NCI-H510A (cell line): ENCODE data around the gene ERP44.
"Not testable (repeated sequence)": the region's sequence is repeated elsewhere in the genome, so short reads cannot be mapped to it uniquely, and the experiment has no call there.

Experiments used
- DNase-seq: peaks from one replicate; lab custom pipeline; 2025; lab: John Stamatoyannopoulos, UW

ERP44 gene

DNA sequence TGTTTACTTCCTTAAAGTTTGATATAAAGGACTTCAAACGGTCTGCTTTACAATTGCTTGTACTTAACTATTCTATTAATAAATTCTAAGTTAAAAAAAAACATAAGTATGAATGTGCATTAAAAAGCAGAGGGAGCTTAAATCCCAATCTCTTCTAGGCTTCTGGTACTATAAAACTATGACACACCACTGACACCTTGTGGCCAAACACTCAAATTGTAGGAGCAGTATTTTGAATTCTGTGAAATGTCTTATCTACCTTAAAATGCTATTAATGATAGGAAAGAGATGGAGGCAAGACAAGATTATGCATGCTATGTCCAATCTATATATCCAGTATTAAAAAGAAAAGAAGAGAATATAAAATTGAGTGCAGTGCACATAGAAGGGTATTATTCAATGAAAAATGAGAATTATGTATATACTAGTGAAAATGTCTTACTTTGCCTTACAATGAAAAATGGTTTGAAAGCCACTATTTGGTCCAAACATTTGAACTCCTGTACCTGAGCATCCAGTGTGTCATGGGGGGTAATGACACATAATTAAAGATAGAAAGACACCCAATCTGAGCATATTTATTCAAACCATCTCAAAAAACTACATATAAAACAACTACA is 87.6 kb downstream of the ERP44 start:
- no peak for DNase-seq

DNA sequence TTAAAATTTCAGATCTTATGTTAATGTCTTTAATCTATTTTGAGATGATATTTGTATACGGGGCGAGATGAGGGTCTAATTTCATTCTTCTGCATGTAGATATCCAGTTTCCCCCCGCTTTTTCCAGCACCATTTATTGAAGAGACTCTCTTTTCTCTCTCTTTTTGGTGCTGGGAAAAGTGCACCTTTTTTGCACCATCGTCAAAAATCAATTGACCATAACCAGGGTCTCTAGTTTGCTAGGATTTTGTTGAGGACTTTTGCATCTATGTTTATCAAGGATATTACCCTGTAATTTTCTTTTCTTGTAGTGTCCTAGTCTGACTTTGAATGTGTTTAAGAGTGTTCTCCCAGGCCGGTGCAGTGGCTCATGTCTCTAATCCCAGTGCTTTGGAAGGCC is 99.0 kb downstream of the ERP44 start:
- no peak for DNase-seq

DNA sequence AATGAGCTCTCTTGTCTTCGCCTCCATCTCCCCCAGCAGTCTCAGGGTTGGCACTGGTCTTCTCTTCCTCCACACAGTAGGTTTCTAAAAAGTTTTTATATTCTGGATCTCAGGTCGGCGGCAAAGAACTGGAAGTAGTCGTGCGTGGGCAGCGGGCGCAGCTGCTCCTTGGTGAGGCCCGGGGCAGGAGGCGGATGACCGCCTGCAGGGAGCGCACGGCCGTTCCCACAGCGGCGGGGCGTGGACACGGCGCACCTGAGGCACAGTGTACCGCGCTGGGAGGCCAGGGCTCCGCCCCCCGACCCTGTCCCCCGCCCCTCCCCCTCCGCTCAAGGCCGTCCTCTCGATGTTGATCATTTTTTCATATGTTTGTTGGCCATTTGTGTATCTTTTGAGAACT is 99.9 kb downstream of the ERP44 start:
- DNase-seq = no peak

DNA sequence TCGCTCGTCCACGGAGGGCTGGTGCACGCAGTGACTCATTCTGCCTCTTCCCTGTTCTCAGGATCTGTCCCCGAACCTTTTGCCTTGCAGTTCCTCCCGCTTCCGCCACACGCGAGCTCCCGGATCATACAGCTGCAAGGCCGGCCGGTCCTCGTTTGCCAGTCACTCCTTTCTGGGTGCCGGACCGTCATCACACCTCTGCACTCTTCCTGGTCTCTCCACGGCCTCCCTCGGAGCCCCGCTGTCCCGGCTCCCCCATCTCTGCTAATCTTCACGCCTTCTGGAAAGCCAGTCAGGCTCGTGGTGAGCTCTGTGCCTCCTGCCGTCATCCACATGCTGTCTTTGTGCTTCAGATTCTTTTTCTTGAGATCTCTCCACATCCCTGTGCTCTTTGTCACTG is 100.5 kb downstream of the ERP44 start:
- no peak for DNase-seq

DNA sequence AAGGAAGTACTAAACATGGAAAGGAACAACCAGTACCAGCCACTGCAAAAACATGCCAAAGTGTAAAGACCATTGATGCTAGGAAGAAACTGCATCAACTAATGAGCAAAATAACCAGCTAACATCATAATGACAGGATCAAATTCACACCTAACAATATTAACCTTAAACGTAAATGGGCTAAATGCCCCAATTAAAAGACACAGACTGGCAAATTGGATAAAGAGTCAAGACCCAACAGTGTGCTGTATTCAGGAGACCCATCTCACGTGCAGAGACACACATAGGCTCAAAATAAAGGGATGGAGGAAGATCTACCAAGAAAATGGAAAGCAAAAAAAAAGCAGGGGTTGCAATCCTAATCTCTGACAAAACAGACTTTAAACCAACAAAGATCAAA is 108.3 kb downstream of the ERP44 start:
- not testable (repeated sequence) for DNase-seq

DNA sequence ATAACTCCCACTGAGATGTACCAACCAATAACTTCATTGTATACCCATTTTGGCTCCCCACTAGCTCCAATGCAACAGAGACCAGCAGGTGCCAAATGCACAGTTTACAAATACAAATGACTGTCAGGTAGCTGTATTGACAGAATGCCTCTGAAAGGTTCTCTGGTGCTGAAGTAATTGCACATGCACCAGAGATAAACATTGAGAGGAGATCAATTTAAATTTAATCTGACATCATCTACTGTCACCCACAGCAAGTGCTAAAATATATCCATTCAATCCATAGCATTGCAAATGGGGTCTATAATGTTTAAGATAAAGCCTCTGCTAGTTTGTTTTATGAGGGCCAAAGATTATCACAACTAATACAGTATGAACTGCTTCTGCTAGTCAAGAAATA is 112.2 kb downstream of the ERP44 start:
- DNase-seq = no peak

DNA sequence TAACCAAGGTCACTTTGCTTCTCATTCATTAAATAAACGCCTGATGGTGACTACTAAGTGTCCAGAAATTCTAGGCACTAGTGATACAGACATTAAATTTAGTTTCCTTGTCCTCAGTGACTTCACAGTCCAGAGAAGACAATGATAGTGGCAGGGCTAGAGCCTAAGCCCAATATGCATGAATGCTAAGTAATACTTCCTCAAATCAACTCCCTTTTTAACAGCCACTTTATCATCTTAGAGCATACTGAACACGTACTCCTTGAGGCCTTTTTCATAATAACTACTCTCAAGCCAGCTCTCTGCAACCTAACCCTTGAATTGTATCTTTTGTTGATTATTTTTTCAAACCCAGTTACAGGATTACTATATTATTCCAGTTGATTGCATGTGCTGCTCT is 118.2 kb downstream of the ERP44 start:
- no peak for DNase-seq

DNA sequence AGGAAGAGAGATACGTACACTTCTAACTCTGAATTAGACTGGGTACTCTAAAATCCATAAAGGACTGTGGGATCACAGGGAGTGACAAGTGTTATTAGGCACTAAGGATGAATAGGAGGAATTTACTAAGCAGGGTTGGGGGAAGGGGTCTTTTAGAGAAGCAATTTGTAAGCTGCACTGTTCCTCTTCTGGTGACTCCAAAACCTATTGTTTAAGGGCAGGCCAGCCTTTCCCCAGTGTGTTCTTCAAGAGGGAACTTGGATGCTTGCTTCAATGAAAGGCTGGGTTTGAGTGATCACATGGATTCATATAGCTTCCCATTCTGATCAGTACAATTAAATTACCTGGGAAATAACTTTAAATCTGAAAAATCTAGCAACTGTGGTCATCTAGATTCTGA is 120.6 kb downstream of the ERP44 start:
- DNase-seq = no peak

DNA sequence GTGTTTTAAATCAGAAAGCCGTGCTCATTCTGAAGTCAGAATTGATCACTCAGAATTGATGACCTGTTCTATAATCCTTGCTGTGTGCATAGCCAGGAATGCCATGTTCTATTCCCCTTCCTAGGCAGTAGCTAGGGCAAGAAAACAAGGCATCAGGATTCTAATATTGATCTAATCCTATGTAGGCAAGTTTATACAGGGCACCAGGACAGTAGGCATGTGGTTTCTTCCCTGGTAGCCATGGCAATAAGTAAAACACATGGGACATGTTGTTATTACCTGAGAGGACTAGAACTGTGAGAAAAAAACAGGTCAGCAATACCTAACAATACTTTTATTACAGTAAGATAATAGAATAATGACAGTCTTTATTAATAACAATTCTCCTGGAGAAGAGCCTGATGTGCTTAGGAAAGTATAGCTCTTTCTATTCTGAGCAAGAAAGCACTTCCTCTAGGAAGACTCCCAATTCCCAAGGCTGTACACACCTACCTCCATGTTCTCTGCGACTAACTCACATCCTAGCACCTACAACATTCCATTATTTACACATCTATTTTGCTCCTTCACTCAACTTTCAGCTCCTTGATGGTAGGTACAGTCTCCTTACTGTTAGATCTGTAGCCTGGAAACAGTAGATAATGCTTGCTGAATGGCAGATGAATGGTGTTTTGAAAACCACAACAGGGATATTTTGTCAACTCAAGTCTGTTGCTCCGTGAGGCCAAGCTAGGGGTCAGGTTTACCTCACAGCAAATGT is 121.6 kb downstream of the ERP44 start:
- no peak for DNase-seq

DNA sequence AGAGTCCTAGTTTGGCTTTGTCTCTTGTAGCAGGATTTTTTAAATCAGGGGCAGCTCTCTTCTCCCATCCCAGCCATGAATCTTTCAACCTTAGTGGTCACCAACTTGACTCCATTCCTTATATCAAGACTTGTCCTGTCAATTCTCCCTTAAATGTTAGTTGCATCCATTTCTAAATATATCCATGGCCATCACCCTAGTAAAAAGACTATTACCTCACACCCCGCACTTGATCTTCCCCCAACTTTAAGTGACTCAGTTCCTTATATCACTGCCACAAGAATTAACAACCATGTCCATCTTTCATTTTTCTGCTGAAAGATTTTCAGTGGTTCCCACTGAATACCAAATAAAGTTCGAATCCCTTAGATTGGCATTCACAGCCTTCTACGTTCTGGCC is 125.3 kb downstream of the ERP44 start:
- no peak for DNase-seq

DNA sequence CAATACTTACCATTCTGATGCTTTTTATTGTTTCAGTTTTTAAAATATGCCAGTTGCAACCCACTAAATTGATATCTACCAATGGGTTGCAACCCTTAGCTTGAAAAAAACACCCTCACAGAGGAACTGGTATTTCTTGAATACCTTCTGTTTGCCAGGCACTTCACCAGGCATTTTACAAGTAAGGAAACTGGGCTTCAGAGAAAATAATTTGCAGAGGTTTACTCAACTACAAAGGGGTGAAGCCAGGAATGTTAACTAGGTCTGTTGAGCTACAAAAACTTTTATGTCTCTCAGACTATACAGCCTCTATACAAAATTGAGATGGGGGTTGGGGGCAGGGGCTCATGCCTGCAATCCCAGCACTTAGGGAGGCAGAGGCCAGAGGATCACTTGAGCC is 127.4 kb downstream of the ERP44 start:
- no peak for DNase-seq

DNA sequence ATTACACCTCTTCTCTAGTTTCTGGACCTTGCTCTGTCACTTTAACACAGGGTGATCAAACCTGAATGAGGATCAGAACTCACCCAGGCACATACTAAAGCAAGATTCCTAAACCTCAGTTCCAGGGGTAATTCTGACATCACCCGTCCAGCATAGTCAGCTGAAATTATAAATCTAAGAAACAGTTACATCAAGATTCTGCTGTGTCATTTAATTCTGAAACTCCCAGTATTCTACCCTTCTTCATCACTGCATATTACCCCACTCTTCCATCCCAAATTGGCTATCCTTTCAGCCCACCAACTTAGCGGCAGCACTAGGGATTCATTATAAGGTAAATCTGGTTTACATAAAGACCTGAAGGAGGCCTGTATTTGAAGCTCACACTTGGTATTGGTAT is 128.3 kb downstream of the ERP44 start:
- DNase-seq = no peak

DNA sequence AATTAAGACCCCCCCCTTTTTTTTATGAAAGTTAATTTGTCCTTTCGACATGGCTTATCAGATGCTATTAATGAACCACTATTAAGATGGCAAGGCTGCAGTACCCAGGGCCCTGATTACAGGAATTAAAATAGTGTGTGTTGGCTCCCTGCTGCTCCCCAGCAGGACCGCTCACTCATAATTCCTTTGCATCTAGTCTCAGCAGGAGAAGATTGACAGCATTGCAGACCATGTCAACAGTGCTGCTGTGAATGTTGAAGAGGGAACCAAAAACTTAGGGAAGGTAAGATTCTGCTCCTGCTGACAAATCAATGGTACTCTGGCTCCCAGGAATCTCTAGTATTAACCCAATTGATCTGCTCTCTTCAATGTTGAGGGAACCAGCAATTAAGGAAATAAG is 131.3 kb downstream of the ERP44 start:
- DNase-seq = no peak

DNA sequence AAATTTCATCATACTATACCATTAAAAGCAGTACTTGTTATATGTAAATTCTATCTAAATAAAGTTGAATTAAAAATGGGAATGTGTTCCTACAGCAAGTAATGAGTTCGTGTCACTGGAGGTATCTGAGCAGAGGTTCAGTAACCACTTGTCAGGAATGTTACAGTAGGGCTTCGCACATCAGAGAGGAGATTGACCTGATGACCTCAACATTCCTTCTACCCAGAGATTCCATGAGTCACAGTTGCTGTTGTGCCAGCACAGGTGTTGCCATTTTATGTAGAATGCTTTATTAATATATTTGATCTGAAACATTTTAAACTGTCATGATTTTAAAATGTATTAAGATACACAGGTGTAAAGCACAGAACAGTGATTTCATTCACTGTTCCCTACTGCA is 132.1 kb downstream of the ERP44 start:
- no peak for DNase-seq

DNA sequence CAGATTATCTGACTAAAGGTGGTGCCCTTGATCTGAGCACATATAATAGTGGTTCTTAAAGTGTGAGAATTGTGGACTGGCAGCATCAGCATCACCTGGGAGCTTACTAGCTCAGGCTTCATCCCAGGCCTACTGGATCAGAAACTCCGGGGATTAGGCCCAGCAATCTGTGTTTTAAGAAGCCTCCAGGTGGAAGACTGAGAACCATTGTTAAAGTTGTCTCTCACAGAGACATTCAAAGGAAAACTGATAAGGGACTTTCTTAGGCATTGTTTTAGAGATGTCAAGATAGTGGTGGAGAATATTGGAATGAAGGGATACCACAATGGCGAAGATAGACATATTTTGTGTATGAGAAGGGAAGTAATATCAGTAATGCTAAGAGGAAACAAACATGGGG is 132.8 kb downstream of the ERP44 start:
- no peak for DNase-seq

DNA sequence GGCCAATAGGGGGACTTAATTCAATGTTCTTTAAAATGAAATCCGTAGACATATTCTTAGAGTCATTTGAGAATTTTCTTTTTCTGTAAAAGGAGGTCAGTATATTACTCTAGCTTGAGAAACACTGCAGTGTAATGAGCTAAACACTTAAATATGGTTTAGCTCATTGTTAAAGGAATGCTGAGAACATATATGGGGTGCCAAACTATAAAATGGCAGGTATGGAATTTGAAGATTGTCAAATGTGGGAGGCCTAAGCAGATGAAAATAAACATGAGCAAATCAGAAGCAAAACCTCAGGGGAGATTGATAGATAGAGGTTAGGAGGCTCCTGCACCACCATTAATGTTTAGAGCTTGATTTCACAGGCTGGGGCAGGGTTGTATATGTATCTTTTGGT is 134.5 kb downstream of the ERP44 start:
- no peak for DNase-seq

DNA sequence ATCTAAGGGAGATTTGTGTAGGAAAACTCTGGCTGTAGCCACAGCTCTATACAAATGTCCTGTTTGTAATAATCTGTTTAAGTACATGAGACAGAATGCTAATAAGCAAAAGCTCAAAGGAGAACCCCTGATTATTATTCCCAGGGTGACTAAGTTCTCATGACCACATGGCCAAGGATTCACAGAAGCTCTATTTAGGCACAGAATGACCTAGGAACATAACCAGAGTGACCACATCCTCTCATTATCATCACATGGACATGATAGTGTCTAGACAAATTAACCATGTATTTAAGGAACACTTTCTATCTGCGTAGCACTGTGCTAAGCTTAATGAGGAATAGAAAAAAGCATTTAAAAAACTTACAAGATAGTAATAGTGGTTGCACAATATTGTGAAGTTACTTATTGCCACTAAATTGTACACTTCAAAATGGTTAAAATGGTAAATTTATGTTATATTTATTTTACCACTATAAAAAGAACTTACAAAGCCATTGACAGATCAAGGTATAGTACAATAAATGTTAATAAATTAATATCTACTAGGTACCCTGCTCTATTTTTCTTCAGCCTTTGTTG is 136.0 kb downstream of the ERP44 start:
- no peak for DNase-seq

DNA sequence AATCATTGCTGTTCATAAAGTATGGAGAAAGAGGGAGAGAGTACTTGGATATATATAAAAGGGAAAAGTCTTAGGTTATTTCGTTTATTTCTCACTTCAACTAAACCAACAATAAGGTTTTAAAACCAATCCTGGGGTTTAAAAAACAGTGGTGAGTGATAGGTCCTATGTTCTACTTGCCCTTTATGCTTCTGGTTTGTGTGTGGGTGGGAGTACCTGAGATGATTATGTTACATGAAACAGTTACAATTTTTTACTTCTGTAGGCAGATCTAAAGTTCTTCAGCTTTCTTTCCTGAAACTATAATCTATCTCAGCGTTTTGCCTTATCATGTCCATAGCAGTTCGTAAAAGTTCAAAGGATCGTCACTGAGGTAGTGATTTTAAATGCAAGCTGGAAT is 143.2 kb downstream of the ERP44 start:
- no peak for DNase-seq

DNA sequence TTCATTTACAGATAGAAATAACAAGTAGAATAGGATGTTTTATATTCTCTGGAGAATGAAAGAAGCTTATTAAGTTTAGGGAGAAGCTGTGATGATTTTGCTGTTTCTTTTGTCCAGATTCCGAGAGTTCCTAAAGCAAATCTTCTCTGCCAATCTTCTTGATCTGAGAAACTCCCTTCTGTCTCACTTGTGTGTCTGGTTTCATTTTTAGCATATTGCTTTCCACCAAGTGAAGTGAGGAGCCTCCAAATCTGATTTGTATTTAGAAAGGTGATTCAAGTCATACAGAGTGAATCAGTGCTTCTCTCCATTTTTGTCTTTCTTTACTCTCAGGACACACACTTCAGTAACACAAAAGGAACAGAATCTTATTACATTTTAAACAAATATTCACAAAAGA is 144.0 kb downstream of the ERP44 start:
- DNase-seq = no peak

DNA sequence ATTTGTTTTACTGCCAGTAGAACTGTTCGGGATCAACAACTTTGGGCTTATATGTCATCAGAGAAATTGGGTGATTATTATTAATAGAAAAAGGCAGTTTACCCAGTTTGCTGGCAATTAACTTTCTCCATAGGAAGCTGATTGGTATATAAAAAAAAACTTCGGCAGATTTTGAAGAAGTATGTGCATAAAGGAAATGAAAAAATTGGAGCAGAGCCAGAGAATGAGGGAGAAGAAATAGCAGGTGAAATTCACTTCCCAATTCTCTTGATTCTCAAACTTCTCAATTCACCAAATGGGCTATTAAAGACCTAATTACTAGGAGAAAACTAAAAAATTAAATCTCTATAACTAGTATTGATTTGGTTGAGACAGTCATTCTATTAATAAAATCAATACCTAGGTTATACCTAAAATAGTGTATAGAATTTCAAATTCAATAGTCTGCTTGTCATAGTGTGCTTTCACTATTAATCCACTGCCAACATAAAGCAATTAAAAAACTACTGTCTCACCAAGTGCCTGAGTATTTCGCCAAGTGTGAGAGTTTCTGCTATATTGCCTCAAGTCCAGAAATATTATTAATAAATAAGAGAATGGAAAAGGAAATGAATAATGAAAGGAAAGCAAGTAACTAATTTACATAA is 144.8 kb downstream of the ERP44 start:
- DNase-seq = no peak

DNA sequence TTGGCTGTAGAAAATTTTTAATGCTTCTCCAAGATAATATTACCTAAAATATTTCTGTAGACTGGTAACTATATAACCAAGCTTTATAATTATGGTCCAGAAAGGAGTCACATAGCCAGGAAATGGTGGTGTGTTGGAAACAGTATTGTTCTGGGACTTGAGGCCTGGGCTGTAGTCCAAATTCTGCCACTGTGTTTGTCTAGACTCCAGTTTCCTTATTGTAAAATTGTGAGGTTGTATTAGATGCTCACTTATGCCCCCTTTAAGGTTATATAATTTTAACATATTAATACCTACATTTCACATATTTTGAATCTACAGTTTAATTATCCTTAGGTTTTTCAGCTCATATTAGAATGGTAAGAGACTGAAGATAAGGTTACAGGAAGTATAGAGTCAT is 149.9 kb downstream of the ERP44 start:
- no peak for DNase-seq

DNA sequence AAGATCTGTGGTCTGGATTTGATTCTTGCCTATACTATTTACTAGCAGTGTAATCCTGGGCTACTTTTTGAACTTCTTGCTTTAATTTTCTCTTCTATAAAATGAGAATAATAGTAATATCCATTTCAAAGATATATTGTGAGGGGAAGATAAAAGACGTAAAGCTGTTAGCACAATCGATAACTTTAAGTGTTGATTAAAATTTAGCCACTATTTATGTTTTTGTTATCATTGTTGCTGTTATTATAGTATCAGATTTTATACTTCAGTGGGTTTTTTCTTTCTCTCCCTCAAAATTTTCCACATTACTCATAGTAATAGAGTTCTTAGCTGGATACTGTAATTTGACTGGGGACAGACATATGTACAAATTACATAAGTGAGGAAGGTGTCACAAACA is 150.3 kb downstream of the ERP44 start:
- no peak for DNase-seq

DNA sequence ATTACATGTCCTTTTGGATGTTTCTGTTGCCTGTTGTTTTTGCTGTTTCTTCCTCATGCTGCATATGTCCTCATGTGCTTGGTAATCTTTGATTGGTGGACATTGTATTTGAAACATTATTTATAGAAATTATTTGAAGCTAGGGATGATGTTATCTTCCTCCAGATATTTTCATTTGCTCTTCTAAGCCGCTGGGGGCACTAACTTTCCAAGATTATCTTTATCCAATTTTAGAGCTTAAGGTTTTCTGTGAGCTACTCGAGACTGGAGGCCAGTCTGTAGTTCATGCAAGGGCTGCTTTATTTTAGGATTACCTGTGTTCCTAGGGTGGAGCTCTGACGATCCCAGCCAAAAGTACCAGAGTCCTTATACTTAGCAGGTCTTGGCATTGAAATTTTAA is 151.4 kb downstream of the ERP44 start:
- DNase-seq = no peak
